ENCODE results near the gene PHAF1.

GRCh38 chr16:67114793-67115192, 5.1 kb downstream of the PHAF1 start:
- no peak for TF ChIP-seq POLR2A (IDR thresholded peaks at IDR 0.05)
- TF ChIP-seq CTCF (IDR thresholded peaks at IDR 0.05), result no peak

All from esophagus squamous epithelium (tissue), 4 donors.